LNCaP clone FGC (cell line): ENCODE results near the gene TNS3.
"Not testable (repeated sequence)": the region's sequence is repeated elsewhere in the genome, so short reads cannot be mapped to it uniquely, and the experiment has no call there.

ENCODE experiments used
- DNase-seq: peaks from one replicate; pipeline ENCODE4 v3.0.0-alpha.2; 2011; ENCODE audit warnings: low read depth
- H3K4me3 ChIP-seq: 2 replicates; pipeline ENCODE4 v1.5.1; 2011; ENCODE audit warnings: mild to moderate bottlenecking, low read depth, low read length, control low read depth
- TF ChIP-seq, protein P1 (sequence below): IDR thresholded peaks from 2 replicates; pipeline ENCODE4 v1.5.1; 2012; ENCODE audit warnings: mild to moderate bottlenecking; ENCODE audit not compliant: control insufficient read depth, insufficient read depth; ENCODE audit errors: extremely low read depth

TNS3 gene

DNA sequence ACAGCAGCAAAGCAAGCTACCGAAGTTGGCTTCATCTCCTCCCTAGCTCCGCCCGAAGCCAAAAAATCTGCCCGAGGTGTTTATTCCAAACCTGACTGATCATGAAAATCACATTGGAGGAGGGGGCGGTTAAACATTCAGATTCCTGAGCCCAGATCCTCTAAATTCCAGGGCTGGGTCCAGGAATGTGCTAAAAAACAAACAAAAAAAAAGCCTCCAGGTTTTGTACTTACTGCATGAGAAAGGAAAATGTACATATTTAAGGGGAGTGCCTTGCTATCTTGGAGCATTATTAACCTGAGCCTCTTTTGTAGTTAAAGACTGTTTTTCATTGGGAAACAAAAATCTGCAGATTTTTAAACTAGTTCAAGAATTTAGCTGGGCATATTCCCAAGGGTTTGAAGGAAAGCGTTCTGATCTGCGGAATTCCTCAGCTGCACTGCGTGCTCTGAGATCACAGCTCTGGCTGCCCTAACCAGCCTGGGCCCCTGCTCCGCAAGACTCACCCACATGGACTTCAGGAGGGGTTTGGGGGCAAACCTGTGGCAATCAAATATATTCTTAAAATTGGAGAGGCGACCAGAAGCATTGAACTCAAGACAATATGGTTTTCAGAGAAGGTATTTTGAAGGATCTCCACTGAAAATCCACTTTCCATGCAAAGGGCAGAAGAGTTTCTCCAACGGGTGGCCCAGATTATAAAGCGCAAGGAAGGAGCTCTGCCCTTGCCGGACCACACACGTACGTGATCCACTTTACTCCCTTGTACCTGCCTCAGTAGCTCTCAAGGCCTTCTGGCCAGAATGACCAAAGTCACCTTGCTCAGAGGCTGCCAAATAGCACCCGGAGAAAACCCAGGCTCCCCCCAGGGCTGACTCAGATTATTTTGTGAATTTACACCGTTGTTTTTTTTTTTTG, 10.0 kb upstream of the TNS3 start:
- TF ChIP-seq, protein P1, sequence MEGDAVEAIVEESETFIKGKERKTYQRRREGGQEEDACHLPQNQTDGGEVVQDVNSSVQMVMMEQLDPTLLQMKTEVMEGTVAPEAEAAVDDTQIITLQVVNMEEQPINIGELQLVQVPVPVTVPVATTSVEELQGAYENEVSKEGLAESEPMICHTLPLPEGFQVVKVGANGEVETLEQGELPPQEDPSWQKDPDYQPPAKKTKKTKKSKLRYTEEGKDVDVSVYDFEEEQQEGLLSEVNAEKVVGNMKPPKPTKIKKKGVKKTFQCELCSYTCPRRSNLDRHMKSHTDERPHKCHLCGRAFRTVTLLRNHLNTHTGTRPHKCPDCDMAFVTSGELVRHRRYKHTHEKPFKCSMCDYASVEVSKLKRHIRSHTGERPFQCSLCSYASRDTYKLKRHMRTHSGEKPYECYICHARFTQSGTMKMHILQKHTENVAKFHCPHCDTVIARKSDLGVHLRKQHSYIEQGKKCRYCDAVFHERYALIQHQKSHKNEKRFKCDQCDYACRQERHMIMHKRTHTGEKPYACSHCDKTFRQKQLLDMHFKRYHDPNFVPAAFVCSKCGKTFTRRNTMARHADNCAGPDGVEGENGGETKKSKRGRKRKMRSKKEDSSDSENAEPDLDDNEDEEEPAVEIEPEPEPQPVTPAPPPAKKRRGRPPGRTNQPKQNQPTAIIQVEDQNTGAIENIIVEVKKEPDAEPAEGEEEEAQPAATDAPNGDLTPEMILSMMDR = no peak
- H3K4me3 ChIP-seq = no peak overlapping the region
- no peak for DNase-seq

DNA sequence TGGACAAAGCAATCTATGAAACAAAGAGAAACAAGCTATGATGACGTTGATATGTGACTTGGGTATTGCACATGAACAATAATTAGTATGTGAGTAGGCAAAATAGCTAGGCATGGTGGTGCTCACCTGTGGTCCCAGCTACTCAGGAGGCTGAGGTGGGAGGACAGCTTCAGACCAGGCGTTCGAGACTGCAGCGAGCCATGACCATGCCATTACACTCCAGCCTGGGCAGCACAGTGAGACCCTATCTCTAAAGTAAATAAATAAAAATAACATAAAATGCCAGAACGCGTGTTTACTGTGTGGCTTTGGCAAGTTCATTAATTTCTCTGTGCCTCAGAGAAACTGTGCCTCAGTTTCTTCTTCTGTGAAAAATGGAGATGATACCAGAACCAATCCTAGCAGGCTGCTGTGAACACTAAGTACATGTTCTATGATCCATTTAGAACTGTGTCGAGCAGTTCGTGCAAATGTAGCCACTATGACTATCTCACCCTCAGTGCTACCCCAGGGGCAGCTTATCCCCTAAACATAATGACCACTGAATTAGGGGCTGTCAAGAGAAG, 9.3 kb upstream of the TNS3 start:
- DNase-seq = no peak
- TF ChIP-seq, protein P1 = no peak
- H3K4me3 ChIP-seq = no peak overlapping the region

DNA sequence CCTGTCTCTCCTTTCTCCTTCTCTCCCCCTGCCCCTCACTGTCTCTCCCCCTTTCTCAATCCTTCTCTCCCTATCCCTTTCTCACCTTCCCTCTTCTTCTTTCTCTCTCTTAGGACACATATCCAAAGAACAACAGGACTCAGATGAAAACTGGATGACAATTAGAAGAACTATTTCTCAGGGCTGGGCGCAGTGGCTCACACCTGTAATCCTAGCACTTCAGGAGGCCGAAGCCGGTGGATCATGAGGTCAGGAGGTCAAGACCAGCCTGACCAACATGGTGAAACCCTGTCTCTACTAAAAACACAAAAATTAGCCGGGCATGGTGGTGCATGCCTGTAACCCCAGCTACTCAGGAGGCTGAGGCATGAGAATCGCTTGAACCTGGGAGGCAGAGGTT, 8.3 kb upstream of the TNS3 start:
- DNase-seq, H3K4me3 ChIP-seq: not testable (repeated sequence)

DNA sequence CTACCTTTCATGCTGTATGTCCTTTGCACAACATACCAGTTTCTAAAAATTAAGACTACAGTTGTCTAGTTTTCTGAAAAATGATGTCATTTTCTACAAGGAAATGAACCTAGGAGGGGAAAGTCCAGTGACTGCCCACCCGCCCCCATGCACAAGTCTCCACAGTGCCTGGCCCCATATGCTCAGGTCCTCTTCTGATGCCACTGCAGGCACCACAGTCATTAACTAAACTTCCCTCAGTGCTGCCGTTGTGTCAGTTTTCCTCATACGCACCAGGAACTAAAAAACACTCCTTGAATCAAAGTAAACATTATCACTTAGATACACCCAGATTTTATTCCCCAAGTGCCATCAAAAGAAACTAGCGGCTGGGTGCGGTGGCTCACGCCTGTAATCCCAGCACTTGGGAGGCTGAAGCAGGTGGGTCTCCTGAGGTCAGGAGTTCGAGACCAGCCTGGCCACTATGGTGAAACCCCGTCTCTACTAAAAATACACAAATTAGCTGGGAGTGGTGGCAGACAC, 6.9 kb upstream of the TNS3 start:
- TF ChIP-seq, protein P1 = no peak
- no peak overlapping the region for H3K4me3 ChIP-seq
- no peak for DNase-seq

DNA sequence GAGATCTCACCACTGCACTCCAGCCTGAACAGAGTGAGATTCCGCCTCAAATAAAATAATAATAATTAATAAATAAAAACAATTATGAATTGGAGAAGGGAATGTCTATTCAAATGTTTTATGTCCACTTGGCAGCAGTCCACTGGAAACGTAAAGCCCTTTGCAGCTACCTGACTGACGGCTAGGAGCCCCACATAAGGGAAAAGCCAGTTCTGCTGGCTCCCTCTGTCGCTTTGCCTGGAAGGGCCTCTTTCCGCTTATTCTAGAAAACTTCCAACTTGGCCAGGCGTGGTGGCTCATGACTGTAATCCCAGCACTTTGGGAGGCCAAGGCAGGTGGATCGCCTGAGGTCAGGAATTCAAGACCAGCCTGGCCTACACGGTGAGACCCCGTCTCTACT, 6.1 kb upstream of the TNS3 start:
- TF ChIP-seq, protein P1 = no peak
- H3K4me3 ChIP-seq = no peak overlapping the region
- DNase-seq = no peak

DNA sequence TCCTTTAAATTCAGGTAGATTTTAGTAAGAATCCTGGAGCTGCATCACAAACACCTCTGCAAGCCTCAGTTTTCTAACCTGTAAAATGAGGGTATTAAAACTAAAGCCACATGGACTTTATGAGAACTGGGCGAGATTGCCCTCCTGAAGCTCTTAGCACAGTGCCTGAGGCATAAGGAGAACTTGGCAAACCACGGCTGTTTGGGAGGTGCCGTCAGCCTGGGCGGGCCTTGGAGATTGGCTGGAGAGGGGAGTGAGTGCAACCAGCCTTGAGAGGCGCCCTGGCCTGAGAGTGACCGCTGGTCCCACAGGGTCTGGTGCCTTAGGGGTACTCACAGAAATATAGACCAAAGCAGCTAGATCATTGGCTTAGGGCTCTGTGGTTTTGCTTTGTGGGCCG, 5.4 kb upstream of the TNS3 start:
- H3K4me3 ChIP-seq = no peak overlapping the region
- TF ChIP-seq, protein P1 = no peak
- no peak for DNase-seq

DNA sequence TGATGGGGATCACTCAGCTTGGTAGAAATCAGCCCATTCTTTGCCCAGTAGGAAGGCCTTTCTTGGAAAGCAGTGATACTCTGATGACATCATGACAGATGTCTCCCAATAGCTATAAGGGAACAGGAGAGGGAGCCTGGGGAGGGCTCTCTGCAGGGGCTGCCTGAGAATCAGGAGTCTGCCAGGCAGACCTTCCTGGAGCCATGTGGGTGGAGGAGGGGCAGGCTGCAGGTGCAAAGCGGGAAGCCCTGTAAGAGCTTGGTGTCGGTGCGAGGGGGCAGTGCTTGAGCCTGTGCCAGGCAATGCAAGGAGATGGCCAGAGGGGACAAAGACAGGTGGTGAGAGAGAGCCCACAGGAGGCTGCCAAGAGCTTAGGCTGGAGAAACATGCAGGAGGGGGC, 5.0 kb upstream of the TNS3 start:
- TF ChIP-seq, protein P1 = no peak
- no peak overlapping the region for H3K4me3 ChIP-seq
- no peak for DNase-seq

DNA sequence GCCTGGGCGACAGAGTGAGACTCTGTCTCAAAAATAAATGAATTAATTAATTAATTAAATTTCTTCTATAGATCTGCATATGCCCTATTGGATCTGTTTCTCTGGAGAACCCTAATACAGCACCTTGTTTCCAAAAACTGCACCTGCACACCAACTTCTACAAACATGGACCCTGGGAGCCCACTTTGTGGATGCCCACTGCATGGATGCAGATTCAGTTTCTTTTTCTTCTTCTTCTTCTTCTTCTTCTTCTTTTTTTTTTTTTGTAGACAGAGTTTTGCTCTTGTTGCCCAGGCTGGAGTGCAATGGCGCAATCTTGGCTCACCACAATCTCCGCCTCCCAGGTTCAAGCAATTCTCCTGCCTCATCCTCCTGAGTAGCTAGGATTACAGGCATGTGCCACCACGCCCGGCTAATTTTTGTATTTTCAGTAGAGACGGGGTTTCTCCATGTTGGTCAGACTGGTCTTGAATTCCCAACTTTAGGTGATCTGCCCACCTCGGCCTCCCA, 4.3 kb upstream of the TNS3 start:
- H3K4me3 ChIP-seq, DNase-seq: not testable (repeated sequence)
